Measurements from ENCODE around the gene CABP1. TPM values are rescaled to one million over a fixed set of nuclear protein-coding genes. Genes with fewer than 3 reads are reported as not detected.

Gene CABP1
- total and polyA plus RNA-seq, 9 of the 15 experiments (the other 6 are each of a cell fraction or from before 2014, with no cell fraction given) = not detected

DNA sequence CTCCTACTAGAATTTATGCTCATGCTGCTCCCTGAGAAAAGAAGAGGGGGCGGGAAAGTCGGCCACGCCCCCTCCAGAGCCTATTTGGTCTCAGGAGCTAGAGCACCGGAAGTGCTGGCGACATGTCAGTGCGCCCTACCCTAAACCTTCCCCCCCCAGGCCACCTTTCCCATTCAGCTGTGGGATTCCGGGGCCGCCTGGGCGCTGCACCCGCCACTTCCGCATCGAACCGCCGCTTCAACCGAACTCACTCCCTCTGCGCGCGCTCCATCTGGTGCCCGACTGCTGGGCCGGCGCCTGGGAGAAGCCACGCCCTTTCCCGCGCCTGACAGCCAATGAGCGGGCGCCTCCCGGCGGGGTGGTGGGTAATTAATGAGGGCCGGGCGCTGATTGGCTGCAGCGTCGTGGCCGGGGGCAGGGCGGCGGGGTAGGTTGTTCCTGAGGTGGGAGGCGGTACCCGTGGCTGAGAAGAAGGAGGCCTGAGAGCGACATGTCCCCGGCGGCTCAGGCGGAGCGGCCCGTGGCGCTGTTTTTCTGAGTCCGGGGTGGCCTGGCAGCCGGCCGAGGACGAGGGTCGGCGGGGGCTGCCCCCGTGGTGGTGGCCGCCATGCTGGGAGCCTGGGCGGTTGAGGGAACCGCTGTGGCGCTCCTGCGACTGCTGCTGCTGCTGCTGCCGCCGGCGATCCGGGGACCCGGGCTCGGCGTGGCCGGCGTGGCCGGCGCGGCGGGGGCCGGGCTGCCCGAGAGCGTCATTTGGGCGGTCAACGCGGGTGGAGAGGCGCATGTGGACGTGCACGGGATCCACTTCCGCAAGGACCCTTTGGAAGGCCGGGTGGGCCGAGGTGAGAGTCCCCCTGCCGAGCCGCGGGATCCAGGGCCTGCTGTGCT lies 46.5 kb downstream of the CABP1 start, which contains the start of gene MLEC (continued):
- TF ChIP-seq MXD1 (CRISPR knock-in tag; IDR thresholded peaks at IDR 0.05; ENCODE audit: borderline replicate concordance, poor library complexity, severe bottlenecking) = peak; percentile 48
- TF ChIP-seq NCOA1 (IDR thresholded peaks at IDR 0.05; ENCODE audit: low read depth) = peak; percentile 99
- TF ChIP-seq, protein P1, sequence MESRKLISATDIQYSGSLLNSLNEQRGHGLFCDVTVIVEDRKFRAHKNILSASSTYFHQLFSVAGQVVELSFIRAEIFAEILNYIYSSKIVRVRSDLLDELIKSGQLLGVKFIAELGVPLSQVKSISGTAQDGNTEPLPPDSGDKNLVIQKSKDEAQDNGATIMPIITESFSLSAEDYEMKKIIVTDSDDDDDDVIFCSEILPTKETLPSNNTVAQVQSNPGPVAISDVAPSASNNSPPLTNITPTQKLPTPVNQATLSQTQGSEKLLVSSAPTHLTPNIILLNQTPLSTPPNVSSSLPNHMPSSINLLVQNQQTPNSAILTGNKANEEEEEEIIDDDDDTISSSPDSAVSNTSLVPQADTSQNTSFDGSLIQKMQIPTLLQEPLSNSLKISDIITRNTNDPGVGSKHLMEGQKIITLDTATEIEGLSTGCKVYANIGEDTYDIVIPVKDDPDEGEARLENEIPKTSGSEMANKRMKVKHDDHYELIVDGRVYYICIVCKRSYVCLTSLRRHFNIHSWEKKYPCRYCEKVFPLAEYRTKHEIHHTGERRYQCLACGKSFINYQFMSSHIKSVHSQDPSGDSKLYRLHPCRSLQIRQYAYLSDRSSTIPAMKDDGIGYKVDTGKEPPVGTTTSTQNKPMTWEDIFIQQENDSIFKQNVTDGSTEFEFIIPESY (CRISPR knock-in tag; IDR thresholded peaks at IDR 0.05) = no peak
- TF ChIP-seq ZNF24 (IDR thresholded peaks at IDR 0.05) = peak; percentile 47; the same call in 1 of the 2 replicates
- TF ChIP-seq MBD2 (IDR thresholded peaks at IDR 0.05; ENCODE audit: borderline replicate concordance, low read depth) = peak; percentile 48
- TF ChIP-seq ILK (tag; IDR thresholded peaks at IDR 0.05; ENCODE audit: borderline replicate concordance, low read depth) = no peak
- TF ChIP-seq ZNF75A (CRISPR knock-in tag; IDR thresholded peaks at IDR 0.05) = no peak
- TF ChIP-seq NFXL1 (CRISPR knock-in tag; IDR thresholded peaks at IDR 0.05) = no peak
- no peak for TF ChIP-seq HOXB6 (CRISPR knock-in tag; IDR thresholded peaks at IDR 0.05; ENCODE audit: borderline replicate concordance)
- no peak for TF ChIP-seq ZNF644 (tag; IDR thresholded peaks at IDR 0.05; ENCODE audit: low read depth)
- no peak for TF ChIP-seq HMBOX1 (IDR thresholded peaks at IDR 0.05)
- TF ChIP-seq XRCC3 (IDR thresholded peaks at IDR 0.05) = no peak
- TF ChIP-seq SNRNP70 (optimal IDR thresholded peaks at IDR 0.05; ENCODE audit: low read depth, low read length) = no peak
- peak; percentile 94 for TF ChIP-seq EP400 (IDR thresholded peaks at IDR 0.05)
- no peak for TF ChIP-seq RBM39 (optimal IDR thresholded peaks at IDR 0.05; ENCODE audit: low read depth, low read length)
- peak; percentile 37; the same call in 1 of the 2 replicates for TF ChIP-seq GATAD2B (IDR thresholded peaks at IDR 0.05; ENCODE audit: borderline replicate concordance)
- TF ChIP-seq ZNF384 (IDR thresholded peaks at IDR 0.05; ENCODE audit: low read depth, low read length) = peak; percentile 43; the same call in 1 of the 2 replicates
- TF ChIP-seq ZNF232 (CRISPR knock-in tag; IDR thresholded peaks at IDR 0.05) = no peak
- no peak for TF ChIP-seq TRIM25 (IDR thresholded peaks at IDR 0.05; ENCODE audit: borderline replicate concordance)
- no peak for TF ChIP-seq SNIP1 (IDR thresholded peaks at IDR 0.05; ENCODE audit: low read depth)
- TF ChIP-seq SMAD3 (CRISPR knock-in tag; conservative IDR thresholded peaks at IDR 0.05) = no peak
- TF ChIP-seq HLTF (IDR thresholded peaks at IDR 0.05) = no peak
- no peak; the same call in 1 of the 2 replicates for TF ChIP-seq SMARCC2 (IDR thresholded peaks at IDR 0.05; ENCODE audit: low read depth)
- TF ChIP-seq NEUROD1 (IDR thresholded peaks at IDR 0.05; ENCODE audit: borderline replicate concordance, low read depth, low read length, partially characterized antibody) = peak; percentile 85
- peak; percentile 96 for TF ChIP-seq SP1 (CRISPR knock-in tag; IDR thresholded peaks at IDR 0.05)
